ENCODE results near the gene RPH3AL. TPM values are rescaled to one million over a fixed set of nuclear protein-coding genes. Genes with fewer than 3 reads are reported as not detected.
A peak's percentile ranks its signal among the peaks of the same experiment; 100 is the strongest.

RPH3AL gene
- total RNA-seq, 4 donors from 2014 or later = 6.3 to 14.4 (median 10.8) TPM

GRCh38 chr17:332023-332422 lies 20.6 kb downstream of the RPH3AL start:
- Histone ChIP-seq H3K27me3 (peaks cover 6 to 16% (median 7%) of the 10 kb centered on the region in 3 donors), H3K4me3 (peak overlapping the region; percentile 48 to 71 (median 54)), H3K9me3 (no peaks in the 10 kb centered on the region), H3K36me3 (no peaks in the 10 kb centered on the region), H3K27ac (peak overlapping the region; percentile 76 to 89 (median 84)), H3K4me1 (peaks cover 11 to 32% of the 10 kb centered on the region in 2 donors)
- intact Hi-C loops (cut with DNase I; ENCODE audit: low total_unique reads) = loop anchor here (2.0 to 5.0 kb wide), 2 partner anchors 27 to 45 kb away; no protein-coding TSS in a partner anchor
- no peak for TF ChIP-seq CTCF (IDR thresholded peaks at IDR 0.05 in 4 of 5, conservative IDR thresholded peaks at IDR 0.05 in 1 of 5)
- no peak for TF ChIP-seq POLR2A (IDR thresholded peaks at IDR 0.05)
- DNase-seq = no peak
- no peak for ATAC-seq
- in situ Hi-C loops (cut with MboI; ENCODE audit: low sequenced_read_pairs in 4 of 4) = no loop called here

GRCh38 chr17:330993-331701 lies 21.5 kb downstream of the RPH3AL start:
- TF ChIP-seq CTCF (IDR thresholded peaks at IDR 0.05 in 4 of 5, conservative IDR thresholded peaks at IDR 0.05 in 1 of 5) = no peak
- peak in 1 of 2 donors; percentile 25 for TF ChIP-seq POLR2A (IDR thresholded peaks at IDR 0.05)
- no peak for ATAC-seq
- intact Hi-C loops (cut with DNase I; ENCODE audit: low total_unique reads) = loop anchor here (5.0 kb wide), 1 partner anchor 46 kb away; no protein-coding TSS in a partner anchor

GRCh38 chr17:329784-330420 lies 22.7 kb downstream of the RPH3AL start:
- Histone ChIP-seq H3K36me3 (no peaks in the 10 kb centered on the region), H3K27me3 (peaks cover 0 to 3% (median 0%) of the 10 kb centered on the region in 3 donors), H3K4me1 (peaks cover 6 to 32% of the 10 kb centered on the region in 2 donors), H3K4me3 (no peak overlapping the region), H3K27ac (no peak overlapping the region), H3K9me3 (no peaks in the 10 kb centered on the region)
- DNase-seq (no peak), ATAC-seq (no peak)
- TF ChIP-seq CTCF (IDR thresholded peaks at IDR 0.05 in 4 of 5, conservative IDR thresholded peaks at IDR 0.05 in 1 of 5) (no peak), POLR2A (IDR thresholded peaks at IDR 0.05) (no peak)
- intact Hi-C loops (cut with DNase I; ENCODE audit: low total_unique reads) = loop anchor here (5.0 kb wide), 1 partner anchor 47 kb away; no protein-coding TSS in a partner anchor
- in situ Hi-C loops (cut with MboI; ENCODE audit: low sequenced_read_pairs in 4 of 4) = no loop called here

More at GRCh38 chr17:330993-331701, 21.5 kb downstream of the RPH3AL start:
- no peaks in the 10 kb centered on the region for H3K36me3 ChIP-seq
- no peaks in the 10 kb centered on the region for H3K9me3 ChIP-seq
- peaks cover 5 to 11% (median 7%) of the 10 kb centered on the region in 3 donors for H3K27me3 ChIP-seq
- in situ Hi-C loops (cut with MboI; ENCODE audit: low sequenced_read_pairs in 4 of 4) = no loop called here
- DNase-seq = peak in 1 of 2 donors; percentile 59
- peak overlapping the region; percentile 76 to 89 (median 84) for H3K27ac ChIP-seq
- peaks cover 11 to 32% of the 10 kb centered on the region in 2 donors for H3K4me1 ChIP-seq
- peak overlapping the region; percentile 48 to 71 (median 54) for H3K4me3 ChIP-seq

GRCh38 chr17:327971-328370 lies 24.6 kb downstream of the RPH3AL start:
- ATAC-seq (no peak), DNase-seq (no peak)
- Histone ChIP-seq H3K27ac (no peak overlapping the region), H3K4me1 (peaks cover 0 to 20% of the 10 kb centered on the region in 2 donors), H3K4me3 (no peak overlapping the region), H3K9me3 (no peaks in the 10 kb centered on the region), H3K27me3 (peaks cover 0 to 3% (median 0%) of the 10 kb centered on the region in 3 donors), H3K36me3 (no peaks in the 10 kb centered on the region)
- intact Hi-C loops (cut with DNase I; ENCODE audit: low total_unique reads) (no loop called here), in situ Hi-C loops (cut with MboI; ENCODE audit: low sequenced_read_pairs in 4 of 4) (no loop called here)
- TF ChIP-seq POLR2A (IDR thresholded peaks at IDR 0.05) (no peak), CTCF (IDR thresholded peaks at IDR 0.05 in 4 of 5, conservative IDR thresholded peaks at IDR 0.05 in 1 of 5) (no peak)

All from gastrocnemius medialis (tissue), 4 donors.